GM19328 (cell line): ENCODE data around the gene IDH3G.

Experiments
- ATAC-seq: cut with Tn5 transposase; IDR thresholded peaks from one replicate; pipeline ENCODE4 v1.9.1; 2021; ENCODE audit warnings: mild to moderate bottlenecking, moderate library complexity; ENCODE audit not compliant: unreplicated experiment

IDH3G gene

DNA sequence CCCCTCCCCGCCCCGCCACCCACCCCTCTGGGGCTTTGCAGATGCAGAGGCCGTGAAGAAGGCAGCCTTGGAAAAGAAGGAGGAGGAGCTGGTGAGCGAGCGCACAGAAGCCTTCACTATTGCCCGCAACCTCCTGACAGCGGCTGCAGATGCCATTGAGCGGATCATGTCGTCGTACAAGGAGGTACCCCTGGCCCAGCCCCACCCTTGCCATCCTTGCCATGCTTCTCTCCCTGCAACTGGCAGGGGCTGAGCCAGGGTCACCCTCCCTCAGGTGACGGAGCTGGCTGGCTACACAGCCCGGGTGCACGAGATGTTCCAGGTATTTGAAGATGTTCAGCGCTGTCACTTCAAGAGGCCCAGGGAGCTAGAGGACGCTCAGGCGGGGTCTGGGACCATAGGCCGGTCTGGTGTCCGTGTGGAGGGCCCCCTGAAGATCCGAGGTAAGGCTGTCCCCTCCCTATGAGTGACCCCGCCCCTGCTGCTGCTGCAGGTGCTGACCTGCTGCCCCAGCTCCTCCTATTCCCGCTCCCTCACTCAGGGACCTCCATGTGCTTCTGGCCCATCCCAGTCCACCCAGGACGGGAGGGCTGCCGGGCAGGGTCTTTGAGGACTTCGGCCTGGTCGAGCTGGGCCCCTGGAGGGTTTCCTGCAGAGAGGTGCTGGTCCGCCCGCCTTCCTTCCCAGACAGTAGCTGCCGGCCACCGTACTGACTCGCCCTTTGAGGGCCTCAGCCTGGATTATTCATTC is 57.9 kb downstream of the IDH3G start:
- no peak for ATAC-seq
